GM21423 (cell line): ENCODE data around the gene TAP2.
"Not testable (repeated sequence)": the region's sequence is repeated elsewhere in the genome, so short reads cannot be mapped to it uniquely, and the experiment has no call there.

ENCODE experiments used
- ATAC-seq: cut with Tn5 transposase; IDR thresholded peaks from one replicate; pipeline ENCODE4 v1.9.1; 2021; ENCODE audit warnings: mild to moderate bottlenecking, moderate library complexity; ENCODE audit not compliant: unreplicated experiment

TAP2 gene

GRCh38 chr6:32838114-32838958 lies at the start of gene TAP2:
Gene TAP2 (minus strand): TSS chr6:32838739. CDS start chr6:32838233, 506 bp downstream.
- ATAC-seq: peak; percentile 64

GRCh38 chr6:32887616-32888015 lies 49.1 kb upstream of the TAP2 start:
- no peak for ATAC-seq

- ATAC-seq: no peak
Measured at GRCh38 chr6:32886681-32887383, 48.3 kb upstream of the TAP2 start.

- ATAC-seq: no peak
Measured at GRCh38 chr6:32885698-32886286, 47.3 kb upstream of the TAP2 start.

GRCh38 chr6:32883789-32884188 lies 45.2 kb upstream of the TAP2 start:
- no peak for ATAC-seq

- no peak for ATAC-seq
Measured at GRCh38 chr6:32882879-32883250, 44.3 kb upstream of the TAP2 start.

GRCh38 chr6:32880962-32881361 lies 42.4 kb upstream of the TAP2 start:
- not testable (repeated sequence) for ATAC-seq

GRCh38 chr6:32879691-32880090 lies 41.2 kb upstream of the TAP2 start:
- ATAC-seq: no peak

GRCh38 chr6:32876603-32877002 lies 38.1 kb upstream of the TAP2 start:
- ATAC-seq: no peak

GRCh38 chr6:32873947-32874346 lies 35.4 kb upstream of the TAP2 start:
- not testable (repeated sequence) for ATAC-seq

- no peak for ATAC-seq
Measured at GRCh38 chr6:32868257-32868788, 29.8 kb upstream of the TAP2 start.

- ATAC-seq: no peak
Measured at GRCh38 chr6:32867554-32868256, 29.2 kb upstream of the TAP2 start.

GRCh38 chr6:32867022-32867477 lies 28.5 kb upstream of the TAP2 start:
- no peak for ATAC-seq

- no peak for ATAC-seq
Measured at GRCh38 chr6:32865724-32866443, 27.3 kb upstream of the TAP2 start.

- no peak for ATAC-seq
Measured at GRCh38 chr6:32862725-32863124, 24.2 kb upstream of the TAP2 start.

- no peak for ATAC-seq
Measured at GRCh38 chr6:32860674-32861073, 22.1 kb upstream of the TAP2 start.

- no peak for ATAC-seq
Measured at GRCh38 chr6:32858194-32858593, 19.7 kb upstream of the TAP2 start.

- no peak for ATAC-seq
Measured at GRCh38 chr6:32857156-32857891, 18.8 kb upstream of the TAP2 start.

GRCh38 chr6:32855467-32856174 lies 17.1 kb upstream of the TAP2 start:
- no peak for ATAC-seq
